DMS53 treated with DMSO at 0.1 percent for 48 hours (cell line): ENCODE measurements around the gene PRKCD.

ENCODE experiments used
- DNase-seq: peaks from one replicate; lab custom pipeline; 2025; ENCODE audit not compliant: unreplicated experiment; lab: John Stamatoyannopoulos, UW

PRKCD gene

DNA sequence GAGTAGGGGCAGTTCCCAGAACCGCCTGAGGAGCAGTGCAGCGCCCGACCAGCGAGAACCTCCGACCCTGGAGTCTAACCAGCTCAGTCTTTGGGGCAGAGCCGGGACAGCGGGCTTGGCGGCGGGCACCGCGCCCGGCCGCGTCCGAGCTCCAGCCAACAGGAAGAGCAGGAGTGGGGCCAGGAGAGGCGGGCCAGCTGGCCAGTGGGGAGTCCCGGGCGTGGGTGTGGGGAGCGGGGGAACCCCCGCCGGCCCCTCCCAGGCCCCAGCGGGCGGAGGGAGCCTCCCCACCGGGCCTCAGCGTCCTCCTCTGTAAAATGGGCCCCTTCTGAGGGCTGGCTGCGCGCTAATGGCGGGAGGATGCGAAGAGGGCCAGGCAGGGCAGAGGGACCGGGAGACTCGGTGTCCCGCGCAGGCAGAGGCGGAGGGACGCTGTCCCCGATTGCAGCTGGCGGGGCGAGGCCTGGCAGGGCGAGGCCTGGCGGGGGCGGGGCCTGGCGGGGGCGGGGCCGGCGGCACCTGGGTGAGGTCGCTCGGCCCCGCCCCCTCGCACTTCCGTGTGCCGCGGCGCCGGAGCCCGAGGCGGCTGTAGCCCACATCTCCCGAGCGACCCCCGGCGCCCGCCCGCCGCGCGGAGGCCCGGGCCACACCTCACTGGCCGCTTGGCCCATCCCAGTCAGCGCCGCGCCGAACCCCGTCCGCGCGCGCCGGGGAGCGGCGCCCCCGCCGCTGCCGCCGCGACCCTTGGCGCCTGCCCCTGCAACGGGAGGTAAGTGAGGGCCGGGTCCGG is at the start of gene PRKCD:
TSS of gene PRKCD (plus strand) at position 550 of the 790 bp plus-strand sequence. CDS start 17,214 bp downstream, outside the sequence.
- DNase-seq = peak; percentile 28

DNA sequence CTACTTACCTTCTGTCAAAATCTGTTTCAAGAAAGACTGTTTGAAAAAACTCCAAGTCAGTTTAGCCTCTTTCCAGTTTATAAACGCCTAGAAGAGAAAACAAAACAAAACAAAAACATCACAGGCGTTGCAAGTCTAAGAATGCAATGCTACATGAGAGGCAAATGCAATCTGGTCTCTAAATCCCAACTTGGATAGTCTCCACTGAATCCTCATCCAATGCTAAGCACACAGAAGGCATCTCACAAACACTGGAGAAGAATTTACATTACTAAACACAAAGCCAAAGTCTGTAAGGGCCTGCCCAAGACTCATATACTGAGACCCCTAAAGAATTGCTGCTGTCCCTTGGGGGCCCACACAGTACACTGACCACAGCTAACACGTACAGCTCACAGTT is 49.2 kb upstream of the PRKCD start:
- DNase-seq = no peak

DNA sequence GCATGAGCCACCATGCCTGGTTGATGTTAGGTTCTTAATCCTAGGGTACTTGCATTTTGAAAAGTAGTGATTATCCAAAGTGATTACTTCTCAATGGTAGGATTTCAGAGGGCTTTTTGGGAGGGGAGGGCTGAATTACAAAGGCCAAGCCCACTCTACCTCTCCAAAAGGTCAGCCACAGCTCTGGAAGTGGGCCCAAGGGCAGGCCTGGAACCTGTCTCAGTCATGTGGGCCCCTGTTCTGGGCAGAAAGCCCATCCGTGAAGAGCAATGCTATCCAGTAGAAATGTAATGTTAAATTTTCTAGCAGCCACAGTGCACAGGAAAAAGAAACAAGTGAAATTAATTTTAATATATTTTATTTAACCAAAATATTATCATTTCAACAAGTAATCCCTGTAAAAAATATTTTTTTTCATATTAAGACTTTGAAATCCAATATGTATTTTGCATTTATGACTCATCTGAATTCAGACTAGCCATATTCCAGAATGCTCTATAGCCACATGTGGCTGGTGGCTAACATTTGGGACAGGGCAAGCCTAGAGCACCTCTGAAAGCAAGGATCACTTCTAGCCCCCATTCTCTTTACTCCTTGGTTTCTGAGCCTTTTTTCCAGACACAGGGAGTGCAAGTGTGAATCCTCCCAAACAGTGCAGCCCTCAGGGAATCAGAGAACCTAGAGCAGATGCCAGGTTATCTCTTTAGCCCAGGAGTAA is 47.6 kb upstream of the PRKCD start:
- DNase-seq = no peak

DNA sequence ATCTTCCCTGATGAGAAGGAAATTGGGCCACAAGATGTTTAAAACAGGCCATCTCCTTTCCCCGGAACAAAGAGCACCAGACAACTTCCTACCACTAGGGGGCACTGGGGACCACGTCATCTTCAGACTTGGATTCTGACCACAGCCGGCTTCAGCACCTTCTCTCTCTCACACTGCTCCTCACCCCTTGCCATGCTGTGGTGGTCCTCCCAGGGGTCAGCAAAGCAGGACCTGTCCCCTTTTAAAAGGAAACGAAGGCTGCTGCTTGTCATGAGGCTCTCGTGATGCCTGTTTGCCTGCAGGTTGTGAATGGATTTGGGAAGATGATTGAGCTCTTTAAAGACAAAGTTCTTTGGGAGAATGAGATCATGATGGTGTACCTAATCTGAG is 47.0 kb upstream of the PRKCD start:
- peak; percentile 3 for DNase-seq

DNA sequence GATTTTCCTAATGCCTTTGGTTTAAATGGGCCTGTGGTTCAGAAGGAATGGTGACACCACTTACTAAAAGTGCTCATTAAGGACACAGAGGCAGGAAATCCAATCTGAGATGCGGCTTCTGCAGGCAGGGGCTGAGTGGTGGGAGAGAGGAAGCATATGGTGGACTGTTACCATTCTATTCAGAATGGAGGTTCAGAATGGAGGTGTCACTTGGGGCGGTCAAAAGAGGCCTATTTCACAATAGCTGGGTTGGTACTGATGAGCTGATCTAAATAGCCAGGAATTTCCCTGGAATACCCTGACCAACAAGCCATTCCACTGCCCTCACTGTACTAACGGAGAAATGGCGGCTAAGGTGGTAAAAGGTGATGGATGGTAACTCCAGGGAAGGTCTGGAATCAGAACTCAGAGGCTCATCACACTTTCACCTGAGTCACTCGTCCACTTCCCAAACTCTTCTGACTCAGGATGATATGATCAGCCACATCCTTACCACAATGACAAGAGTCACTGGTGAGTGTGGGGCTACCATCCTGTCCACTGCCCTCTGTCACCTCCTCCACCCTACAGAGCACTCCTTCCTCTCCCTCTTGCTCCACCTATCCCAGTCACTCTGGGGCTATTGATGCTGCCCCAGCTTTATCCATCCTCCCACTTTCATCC is 46.5 kb upstream of the PRKCD start:
- DNase-seq = no peak

DNA sequence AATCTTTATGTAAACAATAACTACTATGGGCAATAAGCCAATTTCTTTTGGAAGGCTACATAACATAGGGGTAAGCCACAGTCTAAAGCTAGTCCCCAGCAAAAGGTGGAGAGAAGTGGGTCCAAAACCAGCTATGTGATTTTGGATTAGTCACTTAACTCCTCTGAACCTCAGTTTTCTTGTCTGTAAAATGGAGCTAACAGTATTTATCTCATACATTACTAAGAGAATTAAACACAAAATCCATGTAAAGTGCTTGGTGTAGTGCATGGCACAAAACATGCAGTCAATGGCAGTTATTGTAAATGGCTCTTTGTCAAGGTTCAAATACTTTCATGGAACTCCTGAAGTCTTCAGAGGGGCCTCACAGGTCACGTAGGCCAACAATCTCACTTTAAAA is 44.1 kb upstream of the PRKCD start:
- no peak for DNase-seq

DNA sequence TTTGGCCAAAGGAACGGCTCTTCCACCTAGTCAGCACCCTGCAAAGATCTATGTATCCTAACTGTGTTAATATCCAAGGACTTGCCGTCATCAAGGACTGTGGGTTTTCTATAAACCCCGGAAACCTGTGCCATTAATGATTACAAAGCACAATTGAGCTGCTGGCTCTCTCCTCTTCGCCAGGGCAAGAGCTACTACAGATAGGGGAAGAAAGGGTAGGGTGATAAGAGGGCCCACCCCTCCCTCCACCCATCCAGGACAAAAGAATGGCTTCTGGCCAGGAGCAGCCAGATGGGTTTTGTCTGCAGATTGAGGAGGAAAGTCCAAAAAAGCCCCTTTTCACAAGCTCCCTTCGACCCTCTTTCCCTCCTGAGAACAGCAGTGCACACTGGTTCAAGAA is 40.7 kb upstream of the PRKCD start:
- no peak for DNase-seq

DNA sequence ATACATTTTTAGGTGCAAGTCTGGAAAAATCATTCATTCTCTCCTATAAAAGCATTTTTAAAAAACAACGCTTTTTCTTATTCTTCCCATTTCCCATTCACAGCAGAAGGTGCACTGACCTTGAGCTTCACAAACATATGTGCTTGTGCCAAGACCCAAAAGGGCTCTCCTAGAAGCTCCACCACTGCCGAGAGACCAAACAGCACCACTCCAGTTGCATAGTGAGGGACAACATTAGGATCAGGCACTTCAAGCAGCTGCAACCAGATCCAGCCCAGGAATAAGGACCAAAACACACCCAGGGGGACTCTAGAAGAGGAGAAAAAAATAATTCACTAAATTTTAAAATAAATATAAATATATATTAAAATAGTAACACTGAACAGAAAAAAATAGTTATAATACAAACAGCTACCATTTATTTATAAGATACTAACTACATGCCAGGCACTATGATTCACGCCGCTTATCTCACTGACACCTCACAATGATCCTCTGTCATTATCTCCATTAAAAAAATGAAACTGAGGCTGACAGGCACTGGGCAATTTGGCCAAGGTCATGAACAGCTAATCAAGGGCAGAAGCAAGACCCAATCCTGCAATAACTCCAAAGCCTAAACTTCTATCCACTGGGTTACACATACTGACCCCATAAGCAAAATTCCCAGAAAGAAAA is 38.6 kb upstream of the PRKCD start:
- no peak for DNase-seq

DNA sequence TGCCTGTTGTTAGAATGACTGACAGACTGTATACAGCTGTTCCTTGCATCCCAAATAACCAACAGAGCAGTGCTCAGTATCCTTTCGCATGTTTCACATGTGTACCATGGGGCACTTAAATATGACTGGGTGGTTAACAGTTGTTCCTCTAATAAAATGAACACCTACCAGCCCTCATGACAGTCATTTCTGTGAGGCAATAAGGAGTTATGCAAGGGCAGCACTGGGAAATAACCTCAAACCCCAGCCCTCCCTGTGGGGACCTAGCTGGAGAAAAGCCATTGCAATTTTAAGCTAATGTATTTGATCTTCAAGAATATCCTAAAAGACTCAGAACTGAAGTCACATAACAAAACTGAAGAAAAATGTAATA is 38.1 kb upstream of the PRKCD start:
- no peak for DNase-seq

DNA sequence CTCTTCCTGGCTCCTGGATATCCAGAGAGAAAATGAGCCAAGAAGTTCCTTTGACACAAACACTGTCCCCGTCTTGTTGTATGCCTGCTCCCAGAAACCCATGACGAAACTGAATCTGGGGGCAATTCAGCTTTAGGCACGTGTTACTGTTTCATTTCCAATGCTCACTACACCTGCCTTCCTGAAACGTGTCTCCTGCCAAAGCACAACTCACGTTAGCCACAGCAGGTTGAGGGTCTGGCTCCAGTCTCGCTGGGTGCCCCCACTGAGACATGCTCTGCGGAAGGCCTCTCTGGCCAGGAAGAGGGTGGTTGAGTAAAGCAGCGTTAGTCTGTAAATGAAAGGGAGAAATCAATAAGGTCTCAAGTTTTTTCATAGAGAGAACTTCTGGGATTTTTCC is 37.5 kb upstream of the PRKCD start:
- no peak for DNase-seq

DNA sequence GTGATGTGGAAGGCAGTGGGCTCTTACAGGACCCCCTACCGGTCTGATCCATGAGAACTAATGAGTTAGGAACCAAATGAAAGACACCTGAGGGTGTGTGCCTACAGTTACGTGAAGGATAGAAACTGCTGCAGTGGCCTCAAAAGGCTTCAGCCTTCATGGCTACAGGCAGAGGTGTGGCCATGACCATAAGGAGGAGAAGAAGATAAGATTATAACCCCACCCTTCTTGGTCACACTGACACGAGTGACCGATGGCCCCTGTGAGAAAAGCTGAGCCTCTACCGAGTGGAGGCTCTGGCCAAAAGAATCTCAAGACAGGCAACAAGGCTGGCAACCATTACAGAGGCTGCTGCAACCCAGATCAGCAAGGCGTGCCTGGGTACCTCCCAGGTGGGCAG is 37.1 kb upstream of the PRKCD start:
- DNase-seq = no peak

DNA sequence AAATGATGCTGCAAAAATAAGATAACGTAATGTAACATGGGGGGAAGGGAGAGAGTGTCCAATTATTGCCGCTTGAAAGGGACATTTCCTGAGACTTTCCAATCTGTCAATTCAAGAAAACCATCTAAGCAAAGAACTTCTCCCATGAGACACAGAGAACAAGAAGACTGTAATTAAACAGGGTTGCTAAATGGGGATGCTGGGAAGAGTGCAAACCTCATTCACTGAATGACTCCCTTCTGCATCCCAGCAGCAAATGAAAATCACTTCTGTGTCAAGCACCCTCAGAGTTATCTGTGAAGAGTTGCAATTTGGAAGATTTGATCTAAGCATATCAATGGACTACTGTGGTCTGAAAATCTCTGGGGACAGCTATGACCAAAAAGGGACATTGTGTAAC is 34.4 kb upstream of the PRKCD start:
- no peak for DNase-seq

DNA sequence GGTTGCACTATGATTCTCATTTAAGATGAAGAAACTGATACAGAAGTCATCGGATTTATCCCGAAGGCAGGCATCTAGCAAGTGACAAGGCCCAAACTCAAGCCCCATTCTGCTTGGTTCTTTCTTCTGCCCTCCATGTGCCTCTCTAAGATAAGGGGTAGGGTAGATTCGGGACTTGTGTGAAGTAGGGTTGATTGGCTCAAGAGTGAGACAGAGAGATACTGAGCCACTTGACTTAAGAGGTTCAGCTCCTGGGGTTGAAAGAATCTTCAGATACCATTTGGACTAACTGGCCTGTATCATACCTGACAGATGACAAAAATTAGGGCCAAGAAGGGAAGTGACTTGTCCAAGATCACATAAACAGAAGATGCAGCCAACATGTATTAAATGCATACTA is 31.7 kb upstream of the PRKCD start:
- DNase-seq = no peak

DNA sequence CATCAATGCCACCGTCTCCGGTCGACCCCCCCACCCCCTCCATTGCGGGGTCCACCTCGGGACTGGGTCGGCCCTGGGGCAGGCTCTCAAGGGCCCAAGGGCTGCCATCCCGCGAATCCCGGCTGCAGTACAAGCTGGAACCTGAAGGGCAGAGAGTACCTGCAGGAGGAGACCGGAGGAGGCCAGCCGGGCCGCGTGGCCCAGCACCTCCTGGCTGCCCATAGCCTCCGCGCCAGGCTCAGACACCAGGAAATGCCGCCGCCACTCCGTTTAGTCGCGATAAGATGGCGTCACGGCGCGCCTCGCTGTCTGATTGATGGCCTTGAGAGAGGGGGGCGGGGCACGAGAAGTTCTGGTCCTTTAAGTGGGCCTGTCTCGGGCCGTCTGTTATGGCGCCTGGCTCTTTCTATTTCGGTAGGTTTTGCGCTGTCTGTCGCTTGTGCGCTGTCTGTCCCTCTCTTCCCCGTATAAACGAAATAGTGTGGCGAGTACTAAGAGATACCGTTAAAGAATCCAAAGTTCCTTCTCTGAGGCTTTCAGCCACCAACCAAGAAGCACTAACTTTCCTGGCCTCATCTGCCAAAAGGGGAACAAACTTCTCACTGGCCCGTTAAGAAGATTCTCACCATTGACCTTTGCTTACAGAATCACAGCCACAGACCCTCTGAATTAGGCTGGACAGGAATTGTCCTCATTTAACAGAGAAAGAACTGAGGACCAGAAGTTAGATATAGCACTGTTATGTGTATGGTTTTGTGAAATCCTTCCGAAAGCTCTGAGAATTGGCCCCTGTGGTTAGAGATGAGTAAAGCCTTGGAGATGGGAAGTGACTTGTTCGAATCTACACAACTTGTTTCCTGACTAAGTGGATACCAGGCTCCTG is 30.6 kb upstream of the PRKCD start, which contains the start of gene RFT1:
TSS of gene RFT1 (minus strand) at position 257 of the 883 bp plus-strand sequence. CDS start at position 222, 35 bp downstream.
- peak; percentile 68 for DNase-seq

DNA sequence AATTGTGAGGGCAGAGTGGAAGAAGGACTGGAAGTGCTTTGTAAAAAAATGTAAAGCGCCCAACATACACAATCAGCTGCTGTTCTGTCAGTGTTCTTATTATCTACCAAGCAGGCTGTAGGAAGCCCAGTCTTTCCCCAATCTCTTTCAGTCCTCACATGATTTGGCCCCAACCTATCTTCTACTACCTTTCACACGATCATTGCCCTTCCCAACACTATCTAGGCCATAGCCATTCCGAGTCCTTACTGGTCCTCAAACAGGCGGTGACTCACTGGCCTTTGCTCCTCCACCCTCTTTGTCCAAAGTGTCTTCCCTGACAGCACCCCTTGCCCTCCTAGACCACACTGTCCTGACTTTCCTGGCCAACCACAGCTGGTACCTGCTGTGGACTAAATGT is 29.9 kb upstream of the PRKCD start:
- no peak for DNase-seq

DNA sequence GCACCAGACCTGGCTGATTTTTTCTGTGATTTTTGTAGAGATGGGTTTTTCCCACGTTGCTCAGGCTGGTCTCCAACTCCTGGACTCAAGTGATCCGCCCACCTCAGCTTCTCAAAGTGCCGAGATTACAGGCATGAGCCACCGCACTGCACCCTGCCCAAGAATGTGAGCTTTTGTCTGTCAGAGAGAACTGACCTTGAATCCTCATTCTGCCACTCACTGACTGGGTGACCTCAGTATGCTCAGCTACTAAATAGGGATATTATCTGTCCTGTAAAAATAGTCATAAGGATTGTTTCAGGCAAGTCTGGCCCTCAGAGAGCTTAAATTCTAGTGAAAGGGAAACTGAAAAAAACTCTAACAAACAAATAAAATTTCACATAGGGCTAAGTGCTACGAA is 28.7 kb upstream of the PRKCD start:
- DNase-seq = no peak

DNA sequence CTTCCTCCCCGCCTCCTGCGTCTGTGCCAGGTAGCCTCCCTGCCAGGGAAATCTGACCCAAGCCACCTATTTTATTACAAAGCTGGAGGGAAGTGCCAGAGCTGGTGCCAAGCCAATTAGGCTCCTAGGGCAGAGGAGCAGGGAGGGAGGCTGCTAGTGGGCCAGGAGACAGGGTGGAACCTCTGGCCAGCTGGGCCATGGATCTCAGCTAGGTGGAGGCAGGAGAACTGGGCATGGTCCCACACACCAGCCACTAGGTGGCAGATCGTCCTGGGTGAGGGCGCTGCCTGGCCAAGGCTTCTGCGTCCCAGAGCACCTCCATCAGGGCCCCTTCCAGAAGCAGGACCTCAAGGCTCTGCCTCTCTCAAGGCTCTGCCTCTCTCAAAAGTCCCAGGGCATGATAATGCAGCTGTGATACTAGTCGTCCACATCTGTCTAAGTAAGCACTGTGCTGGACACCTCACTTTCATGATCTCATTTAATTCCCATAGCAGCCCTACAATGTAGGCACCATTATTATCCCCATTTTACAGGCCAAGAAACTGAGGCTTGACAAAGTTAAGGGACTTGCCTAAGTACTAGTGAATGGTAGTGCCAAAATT is 26.3 kb upstream of the PRKCD start:
- DNase-seq = peak; percentile 16

DNA sequence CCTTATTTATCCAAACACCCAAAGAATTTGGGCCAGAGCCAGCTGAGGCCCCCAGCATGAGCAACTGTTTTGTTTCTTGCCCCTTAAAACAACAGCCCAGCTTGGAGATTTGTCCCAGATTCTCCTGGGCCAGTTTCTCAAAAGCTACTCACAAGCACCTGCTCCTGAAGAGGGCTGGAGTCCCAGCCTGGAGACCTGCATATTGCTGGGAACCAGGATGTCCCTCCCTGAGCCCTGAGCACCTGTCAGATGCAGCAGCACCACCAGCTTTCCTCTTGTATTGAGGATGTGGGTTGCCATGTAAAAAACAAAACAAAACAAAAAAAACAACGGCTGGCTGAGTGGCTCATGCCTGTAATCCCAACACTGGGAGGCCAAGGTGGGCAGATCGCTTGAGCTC is 23.8 kb upstream of the PRKCD start:
- DNase-seq = peak; percentile 6

DNA sequence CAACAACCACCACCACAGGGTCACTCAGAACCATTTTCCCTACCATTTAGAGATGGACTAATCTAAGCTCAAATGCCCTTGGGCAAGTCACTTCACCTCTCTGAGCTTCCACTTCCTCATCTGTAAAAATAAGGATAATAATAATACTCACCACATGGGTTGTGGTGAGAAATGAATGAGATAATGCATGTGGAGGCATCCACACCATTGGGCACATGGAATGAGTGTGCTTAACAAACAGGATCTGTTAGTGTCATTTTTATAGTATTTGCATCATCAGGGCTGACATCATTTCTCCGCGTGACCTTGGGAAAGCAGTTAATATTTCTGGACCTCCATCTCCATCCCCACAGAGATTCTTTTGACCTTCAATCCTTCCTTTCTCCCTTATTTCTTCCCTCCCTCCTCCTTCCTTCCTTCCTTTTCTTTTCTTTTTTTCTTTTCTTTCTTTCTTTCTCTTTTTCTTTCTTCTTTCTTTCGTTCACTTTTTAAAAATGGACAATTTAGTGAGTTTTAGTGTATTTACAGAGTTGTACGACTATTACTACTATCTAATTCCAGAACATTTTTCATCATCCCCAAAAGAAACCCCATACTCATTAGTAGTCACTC is 23.1 kb upstream of the PRKCD start:
- no peak for DNase-seq
